Hematopoietic multipotent progenitor cell treated with erythropoietin and hydrocortisone succinate and interleukin-3 and kit ligand, for 6 days (in vitro differentiated cells): ENCODE data around the gene CACNA2D3.

Source experiments
- DNase-seq: peaks from one replicate; pipeline ENCODE4 v3.0.0-alpha.2; 2015

Gene CACNA2D3

DNA sequence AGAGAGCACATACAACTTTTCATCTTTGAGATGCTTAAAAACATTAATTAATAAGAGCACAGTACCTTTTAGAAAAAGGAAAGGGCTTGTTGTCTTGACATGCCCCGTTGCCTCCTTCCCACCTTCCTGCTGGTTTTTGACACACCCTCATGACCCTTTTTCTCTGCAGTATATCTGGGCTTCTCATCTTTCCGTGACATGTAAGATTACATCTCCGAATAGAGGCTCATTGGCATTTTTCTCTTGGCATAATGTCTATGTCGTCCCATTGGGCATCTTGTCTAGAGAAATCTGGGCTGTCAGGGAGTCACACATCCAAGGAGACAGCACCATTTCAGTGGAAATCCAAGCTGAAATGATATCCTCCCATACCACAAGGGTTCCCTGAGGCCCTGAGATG lies 741.4 kb downstream of the CACNA2D3 start:
- DNase-seq = no peak

DNA sequence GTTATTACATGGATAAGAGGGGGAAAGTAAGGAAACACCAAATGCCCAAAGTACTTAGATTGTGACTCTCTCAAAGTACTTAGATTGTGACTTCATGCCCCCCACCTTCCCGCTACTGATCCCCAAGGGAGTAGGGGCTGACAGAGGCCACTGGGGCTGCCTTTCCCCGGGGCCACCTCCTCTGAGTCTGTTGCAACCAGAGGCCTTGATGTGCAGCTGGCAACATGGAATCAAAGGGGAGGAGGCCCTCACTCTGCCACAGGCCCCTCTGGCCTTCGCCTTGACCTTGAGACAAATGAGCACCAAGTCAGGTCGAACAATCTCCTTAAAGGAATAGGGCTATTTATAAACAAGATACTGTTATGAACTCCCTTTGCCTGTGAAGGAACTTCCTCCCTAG lies 743.0 kb downstream of the CACNA2D3 start:
- DNase-seq = no peak

DNA sequence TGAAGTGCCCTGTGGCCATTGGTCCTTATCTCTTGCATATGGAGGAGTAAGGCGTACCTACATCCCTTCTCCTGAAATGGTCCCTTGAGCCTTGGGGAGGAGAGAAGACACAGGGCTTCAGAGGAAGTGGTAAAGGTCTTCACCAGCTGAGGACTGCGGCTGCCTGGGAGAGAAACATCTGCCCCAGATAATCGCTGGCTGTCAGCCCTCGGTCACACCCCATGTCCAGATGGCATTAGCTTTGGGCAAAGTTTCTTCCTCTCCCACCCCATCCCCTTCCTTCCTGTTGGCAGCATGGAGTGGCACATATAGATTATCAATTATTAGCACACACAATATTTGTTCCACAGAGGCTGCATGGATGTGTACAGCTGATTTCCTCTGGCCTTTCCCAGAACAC lies 743.9 kb downstream of the CACNA2D3 start:
- peak; percentile 61 for DNase-seq

DNA sequence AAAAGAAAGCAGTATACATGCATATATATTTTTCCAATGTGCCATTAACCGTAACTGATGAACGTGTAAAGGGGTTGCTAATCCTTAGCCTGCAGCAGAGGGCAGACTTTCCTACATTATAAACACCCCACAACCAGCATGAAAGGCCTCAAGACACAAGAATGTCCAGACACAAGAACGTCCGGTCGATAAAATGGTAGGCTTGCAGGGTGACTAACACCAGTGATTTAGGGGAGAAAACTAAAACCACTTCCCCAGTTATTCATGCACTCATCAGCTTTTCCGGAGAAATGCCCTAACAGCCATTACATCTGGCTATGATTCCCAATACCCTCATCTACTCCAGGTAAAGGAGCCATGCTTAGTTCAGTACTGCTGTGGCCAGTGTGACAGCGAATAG lies 748.1 kb downstream of the CACNA2D3 start:
- peak; percentile 39 for DNase-seq

DNA sequence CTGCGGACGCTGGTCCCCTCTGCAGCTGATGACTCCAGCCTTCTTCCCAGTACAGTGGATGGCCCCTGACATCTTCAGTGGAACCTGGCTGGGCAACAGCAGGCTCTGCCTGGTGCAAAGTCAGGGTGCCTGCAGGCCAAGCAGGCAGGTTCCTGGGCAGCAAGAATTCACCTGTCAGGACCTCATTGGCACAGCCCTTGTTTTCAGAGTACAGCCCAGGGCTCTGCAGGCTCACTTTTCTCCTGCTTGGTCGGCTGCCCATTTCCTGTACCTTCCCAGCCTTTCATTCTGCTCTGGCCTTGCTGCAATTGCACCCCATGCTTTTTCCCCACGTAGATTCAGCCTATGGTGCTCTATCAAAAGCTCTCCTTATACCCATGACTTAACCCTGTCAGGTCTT lies 749.5 kb downstream of the CACNA2D3 start:
- no peak for DNase-seq

DNA sequence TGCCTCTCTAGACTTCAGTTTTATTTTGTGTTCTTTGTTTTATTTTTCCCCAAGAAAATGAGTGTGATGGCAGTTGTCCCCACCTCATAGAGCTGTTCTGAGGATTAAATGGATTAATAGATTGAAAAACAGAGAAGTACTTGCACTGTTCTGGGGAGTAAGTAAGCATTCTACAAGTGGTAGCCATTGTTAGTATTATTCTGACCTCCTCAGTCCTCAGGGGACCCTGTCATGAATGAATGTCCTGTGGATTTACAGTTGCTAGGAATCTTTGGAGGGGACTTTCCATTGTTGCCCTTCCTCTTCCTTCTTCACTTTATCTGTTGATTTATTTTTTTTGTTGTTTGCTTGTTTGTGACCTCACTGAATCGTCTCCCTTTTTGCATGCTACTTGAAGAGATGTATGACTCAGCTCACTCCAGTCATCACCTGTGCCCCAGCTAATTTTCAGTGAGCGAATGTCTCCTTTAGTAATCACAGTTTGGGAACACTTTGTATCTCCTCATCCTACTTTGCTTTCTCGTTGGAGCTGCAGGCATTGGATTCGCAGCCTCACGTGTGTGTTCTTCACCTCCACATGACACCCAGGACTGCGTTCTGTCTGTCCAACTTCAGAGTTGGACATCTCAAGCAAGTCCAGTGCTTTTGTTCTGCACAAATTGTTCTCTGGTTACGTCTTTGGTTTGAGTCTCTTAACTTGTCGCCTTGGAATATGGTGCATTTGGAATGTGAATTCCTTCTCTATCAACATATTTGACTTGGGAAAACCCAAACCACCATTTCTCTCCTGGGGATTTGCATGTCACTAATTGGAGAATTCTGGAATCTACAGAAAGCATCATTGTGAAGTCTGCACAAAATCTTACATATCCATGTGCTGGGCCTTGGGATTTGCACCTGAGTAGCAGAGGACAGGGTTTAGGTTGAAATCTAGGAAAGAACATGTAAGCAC lies 751.0 kb downstream of the CACNA2D3 start:
- DNase-seq = no peak

DNA sequence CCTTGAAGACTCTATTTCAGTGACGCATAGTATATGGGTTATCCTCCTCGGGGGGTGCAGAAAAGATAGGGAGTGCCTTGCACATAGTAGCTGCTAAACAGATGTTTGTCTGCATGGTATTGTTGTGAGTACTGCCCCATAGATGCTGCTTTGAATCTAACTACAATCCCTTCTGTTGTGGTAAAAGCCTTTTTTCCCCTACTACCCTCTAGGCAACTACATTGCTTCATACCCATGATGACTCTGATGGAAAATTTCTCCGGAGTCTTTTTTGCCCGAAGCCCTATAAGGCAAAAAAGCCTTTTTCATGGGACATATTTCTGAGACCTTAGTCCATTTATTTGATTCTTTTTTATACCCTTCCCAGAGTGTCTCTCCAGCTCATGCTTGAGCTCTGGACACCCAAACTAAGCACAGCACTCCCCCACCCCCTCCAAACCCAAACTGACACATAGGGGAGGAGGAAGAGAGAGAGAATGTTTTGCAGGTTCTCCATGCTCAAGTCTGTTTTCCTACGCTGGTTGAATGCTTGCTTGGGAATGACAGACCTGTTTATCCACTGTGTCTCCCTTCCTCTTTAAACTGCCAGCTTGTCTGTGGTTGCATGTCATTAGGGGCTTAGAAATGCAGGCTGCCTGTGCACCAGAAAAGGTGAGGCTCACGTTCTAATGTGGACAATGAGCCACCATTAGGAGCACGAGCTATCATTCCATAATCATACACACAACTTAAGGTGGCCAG lies 752.6 kb downstream of the CACNA2D3 start:
- no peak for DNase-seq

DNA sequence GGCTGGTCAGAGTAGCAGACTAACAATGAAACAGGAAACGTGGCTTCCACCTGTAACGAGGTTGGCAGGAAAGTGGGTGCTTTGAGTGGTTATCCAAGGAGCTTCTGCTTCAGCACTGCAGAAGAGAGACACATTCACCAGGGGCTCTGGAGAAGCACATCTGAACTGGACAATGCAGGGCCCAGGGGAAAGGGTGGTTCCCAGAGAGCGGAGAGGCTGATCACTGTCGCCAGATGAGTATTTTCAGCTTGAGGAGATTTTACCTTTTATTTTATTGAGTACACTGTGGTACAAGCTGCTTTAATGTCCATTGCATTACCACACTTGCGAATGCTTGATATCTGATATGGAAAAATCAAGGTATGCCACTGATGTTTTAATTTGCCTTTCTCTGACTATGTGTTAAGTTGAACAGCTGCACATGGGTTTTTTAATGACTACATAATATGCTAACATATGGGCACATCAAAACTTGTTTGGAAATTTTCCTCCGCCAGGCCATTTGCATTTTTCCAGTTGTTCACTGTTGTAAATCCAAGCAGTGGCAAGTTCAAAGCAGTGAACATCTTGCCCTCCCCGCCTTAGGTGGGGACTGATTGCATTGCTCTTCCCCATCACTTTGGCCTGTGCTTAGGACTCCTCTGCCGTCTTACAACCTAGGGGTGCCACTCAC lies 753.4 kb downstream of the CACNA2D3 start:
- DNase-seq = no peak

DNA sequence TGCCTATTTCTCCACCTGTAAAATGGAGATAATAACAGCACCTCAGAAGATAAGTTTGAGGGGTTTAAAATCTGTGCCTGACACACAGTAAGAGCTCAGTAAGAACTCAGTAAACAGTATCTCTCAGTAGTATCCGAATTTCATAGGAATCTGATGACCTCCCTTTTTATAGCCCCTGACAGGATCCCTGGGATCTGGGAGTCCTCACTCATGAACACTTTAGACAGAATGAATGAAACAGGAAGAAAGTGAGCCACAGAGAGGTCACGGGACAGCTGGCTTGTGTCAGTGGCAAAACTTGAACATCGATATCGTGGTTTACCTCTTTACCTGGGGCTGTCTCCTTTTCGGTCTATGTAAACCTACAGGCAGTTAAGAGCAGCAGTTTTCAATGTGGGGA lies 754.3 kb downstream of the CACNA2D3 start:
- DNase-seq = no peak

DNA sequence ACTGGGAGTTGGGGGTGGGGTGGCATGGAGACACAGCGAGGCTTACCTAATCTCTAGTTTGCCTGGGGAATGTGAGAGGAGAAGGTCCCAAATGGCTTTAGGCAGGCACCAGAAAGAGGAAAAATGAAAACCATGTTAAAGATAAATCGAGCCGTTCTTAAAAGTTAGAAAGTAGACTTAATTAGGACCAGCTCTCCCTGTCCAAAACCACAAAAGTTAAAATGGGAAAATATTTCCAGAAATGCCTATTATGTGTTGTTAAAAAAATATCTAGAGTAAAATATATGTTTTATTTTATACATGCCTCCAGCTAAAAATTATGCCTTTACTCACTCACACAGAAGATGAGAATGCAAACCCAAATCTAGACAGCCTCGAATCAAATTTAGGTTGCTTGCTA lies 755.4 kb downstream of the CACNA2D3 start:
- no peak for DNase-seq

DNA sequence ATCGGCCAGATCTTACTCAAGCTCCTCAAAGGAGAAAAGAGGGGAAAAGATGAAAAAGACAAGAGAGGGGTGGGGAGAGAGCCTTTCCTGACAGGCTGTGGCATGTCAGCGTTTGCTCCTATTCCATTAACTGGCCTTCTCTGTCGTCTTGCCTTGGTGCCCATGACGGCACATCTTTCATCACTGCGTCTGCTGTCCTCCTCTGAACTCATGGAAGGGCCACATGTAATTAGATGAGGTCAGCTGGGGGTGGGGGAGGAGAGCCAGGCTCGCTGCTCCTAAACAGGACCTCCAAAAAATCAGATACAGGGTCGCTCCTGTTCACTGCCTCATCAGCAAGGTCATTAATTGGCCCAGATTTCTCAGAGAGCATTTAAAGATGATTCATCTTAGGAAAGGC lies 755.8 kb downstream of the CACNA2D3 start:
- no peak for DNase-seq

DNA sequence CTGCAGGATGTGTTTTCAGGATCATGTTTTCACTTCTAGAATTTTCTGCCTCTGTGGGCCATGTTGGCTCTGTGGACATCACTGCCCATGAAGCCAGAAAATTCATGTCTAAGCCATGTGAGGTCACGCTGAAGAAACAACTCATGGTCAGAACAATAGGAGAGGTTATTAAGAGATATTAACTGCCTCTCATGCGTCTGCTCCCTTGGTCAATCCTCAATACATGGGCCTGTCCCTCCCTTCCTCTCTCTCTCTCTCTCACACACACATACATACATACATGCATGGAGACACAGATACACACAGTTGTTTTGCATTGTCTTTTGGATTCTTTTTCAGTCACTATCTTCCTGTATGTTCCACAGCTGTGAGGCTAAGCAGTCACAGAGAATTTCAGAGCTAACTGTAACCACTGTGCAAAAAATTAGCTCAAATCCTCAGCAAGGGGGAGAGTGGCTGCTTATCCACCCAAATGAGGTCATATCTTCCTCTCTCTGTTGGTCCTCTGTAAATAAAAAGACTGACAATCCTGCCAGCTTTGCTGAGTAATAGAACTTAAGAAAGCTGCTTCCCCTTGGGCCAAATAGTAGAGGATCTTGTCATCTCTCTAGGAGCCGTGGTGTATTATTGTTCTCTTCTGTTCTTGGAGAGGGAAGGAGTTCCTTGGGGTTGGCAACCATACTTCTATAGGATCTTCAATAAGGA lies 759.9 kb downstream of the CACNA2D3 start:
- no peak for DNase-seq

DNA sequence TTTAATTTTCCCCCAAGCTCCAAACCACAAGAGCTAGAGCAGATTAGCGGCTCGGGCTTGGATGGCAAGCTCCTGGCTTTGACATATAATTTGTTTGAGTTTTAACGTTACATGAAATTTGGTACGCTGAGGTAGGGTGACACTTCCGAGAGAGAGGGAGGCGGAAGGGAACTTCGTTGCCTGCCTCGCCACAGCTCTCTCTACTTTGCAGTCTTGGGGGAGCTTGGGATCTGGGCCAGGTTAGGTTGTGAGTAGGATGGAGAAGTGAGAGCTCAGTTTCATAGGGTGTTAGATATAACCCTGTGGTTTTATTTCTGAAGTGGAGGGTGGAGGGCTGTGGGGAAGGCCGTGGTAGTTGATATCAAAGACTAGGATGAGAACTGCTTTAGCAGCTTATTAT lies 765.8 kb downstream of the CACNA2D3 start:
- DNase-seq = no peak

DNA sequence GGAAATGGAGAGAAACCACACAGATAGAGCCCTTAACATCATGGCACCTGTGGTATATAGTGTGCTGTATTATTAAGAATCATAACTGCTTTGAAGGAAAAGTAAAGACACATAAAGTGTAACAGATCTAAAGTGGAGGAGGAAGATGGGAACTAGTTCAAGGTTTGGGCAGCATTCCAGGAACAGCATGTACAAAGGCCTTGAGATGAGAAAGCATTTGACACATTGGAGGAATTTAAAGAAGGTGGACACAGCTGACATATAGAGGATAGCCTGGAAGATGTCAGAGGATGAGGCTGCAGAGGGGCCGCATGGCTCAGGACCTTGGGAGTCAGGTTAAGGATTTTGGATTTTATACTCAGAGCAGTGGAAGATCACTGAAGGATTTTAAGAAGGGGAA lies 766.5 kb downstream of the CACNA2D3 start:
- no peak for DNase-seq

DNA sequence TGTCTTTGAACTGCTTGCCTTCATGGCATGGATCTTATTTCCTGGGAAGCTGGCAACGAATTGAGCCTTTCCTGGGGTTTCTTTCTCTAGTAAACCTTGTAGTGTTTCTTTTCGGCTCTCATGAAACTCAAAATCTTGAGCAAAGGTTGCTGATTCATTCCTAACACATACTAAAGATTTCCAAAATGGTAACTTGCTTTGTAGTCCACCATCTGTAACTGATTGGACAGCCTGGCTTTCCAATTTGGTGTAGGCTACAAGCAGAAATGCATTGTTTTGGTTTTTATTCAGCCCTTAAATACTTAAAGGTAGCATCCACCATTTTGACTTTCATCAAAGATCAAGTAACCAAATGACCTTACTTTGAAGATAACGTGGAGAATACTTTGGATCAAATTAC lies 767.4 kb downstream of the CACNA2D3 start:
- DNase-seq = no peak

DNA sequence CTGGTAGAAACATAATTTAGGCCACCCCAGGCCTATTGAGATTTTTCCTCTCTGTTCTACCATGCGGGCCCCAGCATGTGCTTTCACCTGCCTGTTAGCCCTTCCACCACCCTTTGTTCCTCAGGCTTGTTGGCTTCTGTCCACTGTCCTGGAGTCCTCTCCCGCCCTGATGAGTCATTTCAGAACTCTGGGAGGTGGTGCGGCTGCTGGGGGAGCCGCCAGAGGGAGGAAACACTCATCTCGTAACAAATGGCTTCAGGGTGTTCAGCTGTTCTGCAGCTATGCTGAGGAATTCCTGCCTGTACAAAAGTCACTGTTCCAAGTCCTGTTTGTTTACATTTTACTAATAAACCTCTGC lies 769.2 kb downstream of the CACNA2D3 start:
- peak; percentile 31 for DNase-seq

DNA sequence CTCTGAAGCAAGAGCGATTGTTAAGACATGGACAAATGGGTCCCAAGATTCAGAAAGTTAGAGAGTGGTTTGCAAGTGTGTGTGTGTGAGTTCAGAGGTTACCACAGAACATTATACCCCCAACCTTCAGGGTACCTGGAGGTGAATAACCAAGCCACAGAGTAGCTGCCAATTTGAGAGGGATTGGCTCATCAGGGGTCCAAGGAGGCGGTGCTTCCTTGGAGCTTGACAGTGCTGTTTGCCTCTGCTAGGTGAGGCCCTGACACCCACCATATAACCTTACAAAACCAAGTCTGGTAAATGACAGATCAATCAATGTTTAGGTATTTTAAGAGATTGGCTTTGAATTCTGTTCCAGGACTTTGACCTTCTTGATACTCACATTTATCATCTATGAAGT lies 769.8 kb downstream of the CACNA2D3 start:
- no peak for DNase-seq

DNA sequence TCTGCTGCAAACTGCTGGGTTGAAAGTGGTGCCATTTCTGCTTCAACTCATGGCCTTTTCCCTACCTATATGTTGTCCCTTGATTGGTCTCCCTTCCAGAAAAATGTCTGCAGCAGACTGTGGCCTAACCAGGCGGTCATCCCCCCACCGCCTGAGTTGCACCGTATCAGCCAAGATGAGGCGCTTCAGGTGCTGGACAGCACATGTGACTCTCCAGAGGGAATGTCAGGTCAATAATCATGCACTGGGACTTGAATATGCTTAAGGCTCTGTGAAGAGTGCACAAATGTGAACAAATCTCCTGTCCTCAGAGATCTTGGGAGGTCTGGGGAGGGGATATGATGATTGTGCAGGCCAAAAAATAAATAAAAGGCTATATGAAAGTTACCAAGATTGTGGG lies 773.3 kb downstream of the CACNA2D3 start:
- DNase-seq = no peak

DNA sequence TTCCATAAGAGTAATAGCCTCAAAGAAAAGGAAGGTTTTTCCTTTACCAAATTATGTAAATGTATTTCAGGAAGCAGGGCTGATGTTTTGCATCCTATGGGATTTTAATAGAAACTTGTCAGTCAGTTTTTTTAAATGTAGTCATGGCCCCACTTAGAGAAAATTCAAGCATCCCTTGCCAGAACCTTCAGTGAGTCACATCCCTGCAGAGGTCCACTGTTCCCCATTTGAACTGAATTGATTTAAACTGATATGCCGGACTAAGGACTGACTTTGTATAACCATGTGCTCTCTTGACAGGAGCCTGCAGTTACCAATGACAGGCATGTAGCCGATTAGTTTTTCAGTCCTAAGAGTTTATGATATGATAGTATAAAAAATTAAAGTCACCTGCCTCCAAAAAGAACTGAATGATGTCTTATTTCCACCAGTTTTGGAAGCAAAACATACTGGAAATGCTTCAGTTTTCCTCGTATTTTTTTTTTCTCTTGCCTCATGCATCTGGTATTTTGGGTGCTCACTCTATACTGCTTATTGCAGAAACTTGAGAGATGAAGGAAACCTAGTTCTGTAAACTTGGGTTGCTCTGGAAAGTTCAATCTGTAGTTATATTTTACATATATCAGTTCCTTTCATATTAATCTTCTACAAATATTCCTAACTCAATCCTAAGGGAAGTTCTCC lies 774.8 kb downstream of the CACNA2D3 start:
- no peak for DNase-seq

DNA sequence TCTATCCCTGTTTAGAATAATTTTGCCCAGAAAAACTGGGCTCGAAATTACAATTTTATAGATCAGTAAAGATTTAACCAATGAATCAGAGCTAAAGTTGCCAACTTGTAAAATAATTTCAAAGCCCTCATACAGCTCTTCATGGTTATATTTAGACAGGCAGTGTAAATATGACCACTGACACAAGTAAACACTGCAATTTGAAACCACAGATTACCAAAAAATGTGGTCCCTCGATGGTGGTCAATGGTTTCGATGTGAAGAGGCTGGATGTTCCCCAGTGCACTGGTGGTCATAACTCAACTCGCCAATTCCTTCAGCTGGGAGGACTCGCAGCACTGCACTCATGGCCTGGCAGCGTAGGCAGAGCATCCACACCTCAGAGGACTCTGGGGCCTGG lies 776.9 kb downstream of the CACNA2D3 start:
- no peak for DNase-seq

DNA sequence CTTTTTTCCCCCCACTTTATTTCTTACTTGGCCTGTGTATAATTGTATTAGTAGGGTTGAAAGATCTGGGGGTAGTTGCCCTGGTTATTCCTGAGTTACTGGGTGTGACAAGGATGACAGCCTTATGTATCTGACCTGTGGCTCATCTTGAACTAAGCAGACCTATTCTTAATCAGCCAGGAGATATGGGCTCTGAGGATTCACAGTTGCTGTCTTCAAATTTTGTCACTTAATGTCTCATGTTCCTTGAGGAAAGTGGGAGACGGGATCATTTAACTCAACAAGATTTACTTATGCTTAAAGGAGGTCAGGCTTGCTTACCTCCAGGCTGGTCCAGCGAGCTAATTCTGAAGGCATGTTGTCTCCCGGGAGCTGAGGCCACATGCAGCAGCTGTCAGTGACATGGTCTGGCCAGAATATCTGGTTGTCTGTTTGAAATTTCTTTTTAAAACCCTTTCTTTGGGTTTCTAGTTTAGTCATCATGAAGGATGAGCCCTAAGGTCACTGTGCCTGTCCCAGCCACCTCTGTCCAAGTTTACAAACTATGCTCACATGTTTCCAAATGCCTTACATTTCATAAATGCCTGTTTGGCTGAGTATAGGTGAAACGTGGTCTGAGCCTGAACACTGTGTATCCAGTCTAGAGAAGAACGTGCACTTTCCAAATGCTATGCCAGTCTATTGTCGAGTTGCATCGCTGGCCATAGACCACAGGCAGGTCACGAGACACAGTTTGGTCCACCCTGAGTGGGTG lies 778.7 kb downstream of the CACNA2D3 start:
- DNase-seq = no peak
